Renal pelvis (tissue), 4 donors: ENCODE results near the gene MISP3. TPM values are rescaled to one million over a fixed set of nuclear protein-coding genes. Genes with fewer than 3 reads are reported as not detected.

Experiments used
- DNase-seq: peaks from one replicate; pipeline ENCODE4 v3.0.0-alpha.2; 2013
- polyA plus RNA-seq, 3 donors: library from polyadenylated mRNA; unstranded; fragments of 120-200 nt; gene quantifications; one replicate each; pipeline ENCODE4 v1.2.1, GENCODE V29; 2013; ENCODE audit not compliant: insufficient read length in 3 of 3

MISP3 gene
- polyA plus RNA-seq, 3 donors: 7.9 to 8.7 (median 8.2) TPM

GRCh38 chr19:14073925-14074838 is 1.6 kb downstream of the MISP3 start:
- no peak for DNase-seq

DNA sequence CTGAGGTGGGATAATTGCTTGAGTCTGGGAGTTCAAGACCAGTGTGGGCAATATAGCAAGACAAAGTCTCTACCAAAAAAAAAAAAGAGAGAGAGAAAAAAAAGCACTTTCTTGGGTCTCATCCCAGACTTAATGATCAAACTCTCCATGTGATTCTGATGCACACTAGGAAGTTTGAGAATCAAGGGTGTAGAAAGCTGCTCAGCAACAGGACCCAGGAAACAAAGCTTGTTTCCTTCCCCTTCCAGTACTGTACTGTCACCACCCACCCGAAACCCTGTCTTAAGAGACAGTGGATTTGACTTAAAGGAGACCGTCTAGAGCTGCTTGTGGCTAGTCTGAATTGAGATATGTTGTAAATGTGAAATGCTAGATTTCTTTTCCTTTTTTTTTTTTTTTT is 5.8 kb downstream of the MISP3 start:
- no peak for DNase-seq

GRCh38 chr19:14080887-14081796 is 8.6 kb downstream of the MISP3 start:
- peak; percentile 100 for DNase-seq

- DNase-seq: no peak
Observed at GRCh38 chr19:14081797-14082674, 9.4 kb downstream of the MISP3 start.

- DNase-seq: no peak
Observed at GRCh38 chr19:14082675-14082960, 10.0 kb downstream of the MISP3 start.

GRCh38 chr19:14085309-14085995 is 12.9 kb downstream of the MISP3 start, which contains the start of gene C19orf67:
Gene C19orf67 (minus strand): TSS chr19:14085783. CDS start chr19:14085627, 156 bp downstream.
- no peak for DNase-seq

GRCh38 chr19:14086098-14086497 is 13.5 kb downstream of the MISP3 start:
- no peak for DNase-seq

DNA sequence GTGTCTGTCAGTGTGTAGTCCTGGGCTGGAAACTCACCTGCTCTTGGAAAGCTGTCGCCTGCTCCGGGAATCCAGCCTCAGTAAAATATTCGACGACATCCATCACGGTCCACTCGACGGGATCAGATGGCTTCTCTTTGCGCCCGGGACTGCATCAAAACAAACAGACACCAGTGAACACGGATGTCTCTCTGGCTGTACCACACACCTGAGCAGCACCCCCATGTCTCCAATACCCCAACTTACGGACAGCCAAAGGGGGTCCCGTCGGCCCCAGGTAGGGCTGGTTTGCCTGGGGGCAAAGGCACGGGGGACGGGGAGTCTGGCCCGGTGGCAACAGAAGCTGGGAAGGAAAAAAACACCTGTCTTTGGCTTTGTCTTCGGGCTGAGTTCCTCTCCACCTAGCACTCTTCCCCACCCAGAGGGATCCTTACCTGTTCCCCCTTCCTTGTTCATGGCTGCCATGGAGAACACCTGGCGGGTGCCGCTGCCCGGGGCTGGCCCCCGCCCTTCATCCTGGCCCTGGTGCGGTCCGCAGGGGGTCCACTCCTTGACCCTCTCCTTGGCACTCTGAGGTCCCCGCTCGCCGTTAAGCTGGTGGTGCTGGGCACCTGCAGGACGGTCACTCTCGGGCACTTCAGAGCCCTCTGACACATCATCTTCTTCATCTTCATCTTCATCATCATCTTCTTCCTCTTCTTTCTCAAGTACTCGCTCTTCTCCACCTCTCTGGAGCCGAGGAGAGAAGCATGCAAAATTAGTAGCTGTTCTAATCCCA is 16.2 kb downstream of the MISP3 start:
- DNase-seq: no peak

- DNase-seq: no peak
Observed at GRCh38 chr19:14089412-14089661, 16.8 kb downstream of the MISP3 start.

DNA sequence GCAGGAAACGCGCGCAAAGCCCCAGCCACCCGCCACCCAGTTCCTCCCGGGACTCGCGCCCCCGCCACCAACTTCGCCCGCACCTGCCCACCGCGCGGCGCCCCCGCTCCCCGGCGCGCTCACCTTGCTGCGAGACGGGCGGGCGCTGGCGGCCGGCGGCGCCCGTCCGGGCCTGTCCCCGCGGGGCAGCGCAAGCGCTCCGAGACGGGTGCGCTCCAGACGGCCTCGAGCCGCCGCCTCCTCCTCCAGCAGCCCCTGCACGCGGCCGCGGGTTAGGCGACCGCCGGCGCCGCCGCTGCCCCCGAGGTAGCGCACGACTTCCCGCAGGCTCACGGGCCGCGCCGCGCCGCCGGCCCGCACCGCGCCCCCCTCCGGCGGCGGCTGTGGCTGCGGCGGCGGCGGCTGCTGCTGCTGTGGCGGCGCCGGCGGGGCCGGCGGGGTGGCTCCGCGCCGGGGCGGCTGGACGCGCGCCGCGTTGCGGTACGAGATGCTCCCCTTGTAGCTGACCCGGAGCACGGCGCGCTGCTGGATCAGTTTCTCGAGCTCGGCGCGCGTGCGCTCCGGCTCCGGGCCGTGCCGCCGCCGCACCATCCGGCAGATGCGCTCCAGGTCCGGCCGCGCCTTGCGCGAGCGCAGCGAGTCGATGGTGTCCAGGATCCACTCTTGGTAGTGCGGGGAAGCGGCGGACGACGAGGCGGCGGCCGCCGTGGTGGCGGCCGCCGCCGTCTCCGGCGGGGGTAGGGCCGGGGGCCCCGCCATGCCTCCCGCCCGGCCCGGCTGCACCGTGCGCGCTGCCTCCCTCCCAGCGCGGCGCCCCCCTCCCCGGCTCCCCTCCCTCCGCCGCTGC is 17.3 kb downstream of the MISP3 start:
- DNase-seq: no peak

DNA sequence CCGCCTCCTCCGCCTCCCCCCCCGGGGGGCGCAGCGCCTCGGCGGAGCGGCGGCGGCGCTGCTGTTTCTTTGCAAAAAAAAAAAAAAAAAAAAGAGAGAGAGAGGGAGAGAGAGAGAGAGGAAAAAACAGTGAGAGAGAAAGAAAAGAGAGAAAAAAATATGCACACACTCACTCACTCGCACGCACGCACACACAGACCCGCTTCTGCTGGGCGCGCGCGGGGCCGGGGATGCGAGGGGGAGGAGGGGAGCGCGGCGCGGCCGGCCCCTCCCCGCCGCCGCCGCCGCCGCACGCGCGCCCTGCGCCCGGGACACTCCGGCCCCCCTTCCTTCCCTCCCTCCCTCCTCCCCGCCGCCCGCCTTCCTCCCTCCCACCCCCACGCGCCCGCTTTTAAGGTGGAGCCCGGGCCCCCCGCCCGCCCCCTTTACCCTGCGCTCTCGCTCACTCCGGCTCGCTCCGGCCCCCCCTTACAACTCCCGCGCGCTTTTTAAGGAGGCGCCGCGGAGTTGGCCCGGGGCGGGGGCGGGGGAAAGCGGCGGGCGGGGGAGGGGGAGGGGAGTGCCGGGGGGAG is 18.0 kb downstream of the MISP3 start, which contains the start of gene SAMD1:
Gene SAMD1, minus strand, starts transcription at position 243 of the 572 bp plus-strand sequence.
- peak; percentile 94 for DNase-seq

GRCh38 chr19:14091081-14091812 is 18.7 kb downstream of the MISP3 start:
- no peak for DNase-seq

GRCh38 chr19:14091813-14092462 is 19.4 kb downstream of the MISP3 start:
- DNase-seq: no peak

- no peak for DNase-seq
Observed at GRCh38 chr19:14093117-14093823, 20.7 kb downstream of the MISP3 start.

DNA sequence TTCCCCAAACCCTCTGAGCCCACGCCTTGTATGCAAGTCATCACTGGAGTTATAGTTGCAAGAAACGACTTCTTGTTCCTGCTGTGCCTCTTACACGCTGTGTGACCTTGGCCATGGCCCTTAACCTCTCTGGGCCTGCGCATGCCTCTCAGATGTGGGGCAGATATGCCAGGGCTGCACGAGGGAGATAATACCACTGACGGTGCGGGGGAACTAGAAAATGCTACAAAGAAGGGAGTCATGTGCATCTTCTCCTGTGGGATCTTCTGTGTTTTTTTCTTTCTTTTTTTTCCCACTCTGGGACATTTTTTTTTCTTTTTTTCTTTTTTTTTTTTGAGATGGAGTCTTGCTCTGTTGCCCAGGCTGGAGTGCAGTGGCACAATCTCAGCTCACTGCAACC is 22.3 kb downstream of the MISP3 start:
- DNase-seq: no peak

DNA sequence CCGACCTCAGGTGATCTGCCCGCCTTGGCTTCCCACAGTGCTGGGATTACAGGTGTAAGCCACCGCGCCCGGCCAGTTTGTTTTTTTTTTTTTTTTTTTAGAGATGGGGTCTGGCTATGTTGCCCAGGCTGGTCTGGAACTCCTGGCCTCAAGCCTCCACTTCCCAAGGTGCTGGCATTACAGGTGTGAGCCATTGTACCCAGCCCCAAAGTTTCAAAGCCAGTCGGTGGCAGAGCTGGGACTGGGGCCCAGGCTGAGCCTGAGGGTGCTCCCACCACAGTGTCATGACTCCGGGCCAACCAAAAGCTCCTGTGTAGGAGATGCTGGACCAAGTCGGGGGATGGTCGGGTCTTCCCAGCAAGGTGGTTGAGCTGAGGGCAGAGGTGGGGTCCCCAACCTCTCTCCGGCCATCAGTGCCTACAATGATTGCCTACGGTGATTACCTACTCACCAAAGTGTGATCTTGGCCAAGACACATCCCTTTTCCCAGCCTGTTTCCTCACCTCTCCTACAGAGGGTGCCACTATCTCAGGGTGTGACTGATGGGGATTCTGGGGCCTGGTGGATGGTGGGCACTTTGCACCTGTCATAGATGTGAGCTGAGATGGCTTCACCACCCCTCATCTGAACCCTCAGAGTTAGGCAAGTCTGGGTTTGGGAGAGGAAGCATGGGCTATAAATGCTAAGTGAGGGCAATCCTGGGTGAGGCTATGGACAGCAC is 23.8 kb downstream of the MISP3 start:
- DNase-seq: no peak
